GM19023 (cell line): ENCODE results near the gene ALCAM.

Source experiments
- ATAC-seq: cut with Tn5 transposase; IDR thresholded peaks from one replicate; pipeline ENCODE4 v1.9.1; 2021; ENCODE audit warnings: mild to moderate bottlenecking, moderate library complexity; ENCODE audit not compliant: unreplicated experiment

The ALCAM gene

DNA sequence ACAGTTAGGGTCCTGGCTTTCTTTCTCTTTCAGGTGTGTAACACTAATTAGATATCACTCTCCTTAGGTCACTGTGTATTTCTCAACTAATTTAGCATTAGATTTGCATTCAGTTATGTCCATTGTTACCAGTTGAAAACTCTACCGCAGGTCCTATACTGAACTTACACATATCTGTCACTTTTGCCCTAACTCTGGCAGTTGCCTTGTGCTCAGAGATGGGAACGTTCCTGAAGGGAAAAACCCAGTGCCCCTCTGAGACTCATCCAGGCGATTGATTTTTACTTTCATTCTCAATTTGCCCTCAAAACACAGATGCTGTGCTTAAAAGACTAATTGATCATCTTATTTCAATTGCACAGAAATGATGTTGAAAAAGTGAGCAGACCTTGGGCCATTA lies 249.1 kb downstream of the ALCAM start:
- no peak for ATAC-seq

DNA sequence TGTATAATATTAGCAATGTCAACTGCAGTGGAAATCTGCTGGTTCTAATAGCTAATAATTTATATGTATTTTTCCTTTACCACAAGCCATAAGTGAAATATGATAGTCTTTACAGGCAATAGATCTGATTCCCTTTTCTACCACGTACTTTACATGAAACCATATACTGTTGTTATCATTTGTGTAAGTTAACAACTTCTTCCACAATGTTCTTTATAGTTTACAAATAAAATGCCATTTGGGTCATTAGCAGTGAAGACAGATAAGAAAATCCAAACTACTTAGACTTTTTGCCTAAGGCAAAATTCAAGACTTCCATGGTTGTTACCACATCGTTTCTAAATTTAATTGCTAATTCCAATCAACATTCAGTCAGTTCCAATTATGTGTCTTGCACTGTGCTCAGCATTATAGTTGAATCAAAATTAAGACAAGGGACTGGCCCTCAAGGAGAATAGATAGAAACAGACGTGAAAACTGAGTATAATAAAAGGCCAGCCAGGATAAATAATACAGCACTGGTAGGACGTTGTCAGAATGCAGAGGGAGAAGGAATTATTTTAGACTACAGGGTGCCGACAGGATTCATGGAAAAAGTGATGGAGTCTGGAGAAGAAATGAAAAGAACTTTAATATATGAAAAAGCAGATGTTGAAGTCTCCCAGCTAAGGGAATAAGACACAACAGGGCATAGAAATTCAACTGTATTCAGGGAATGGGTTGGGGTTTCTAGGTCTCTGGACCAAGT lies 249.8 kb downstream of the ALCAM start:
- no peak for ATAC-seq

DNA sequence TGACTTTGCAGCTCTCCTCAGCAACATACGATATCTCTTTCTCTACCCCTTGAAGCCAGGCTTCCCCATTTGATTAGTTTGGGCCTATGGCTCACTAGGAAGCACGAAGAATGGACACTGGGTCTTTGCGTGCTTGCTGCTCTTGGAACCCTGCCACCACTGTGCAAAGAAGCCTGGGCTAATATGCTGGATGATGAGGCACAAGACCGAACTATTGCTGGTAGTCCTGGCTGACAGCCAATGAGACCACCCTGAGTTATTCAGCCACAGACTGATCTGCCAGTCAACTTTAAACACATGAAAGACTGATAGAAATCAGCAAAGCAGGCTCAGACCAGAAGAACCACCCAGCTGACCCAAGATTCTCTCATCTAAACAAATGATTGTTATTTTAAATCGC lies 251.8 kb downstream of the ALCAM start:
- ATAC-seq: no peak

DNA sequence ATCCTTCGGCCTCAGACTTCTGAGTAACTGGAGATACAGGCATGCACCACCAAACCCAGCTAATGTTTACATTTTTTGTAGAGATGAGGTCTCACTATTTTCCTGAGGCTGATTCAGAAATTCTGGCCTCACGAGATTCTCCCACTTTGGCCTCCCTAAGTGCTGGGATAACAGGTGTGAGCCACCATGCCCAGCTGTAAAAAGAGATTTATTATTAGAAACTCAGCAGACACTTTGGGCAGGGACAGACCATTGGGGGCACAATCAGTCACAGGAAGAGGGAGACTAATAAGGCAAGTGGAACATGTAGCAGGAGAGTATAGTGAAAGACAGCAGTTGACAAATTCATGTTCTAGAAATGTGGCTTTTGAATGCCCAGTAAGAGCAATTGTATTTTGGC lies 252.9 kb downstream of the ALCAM start:
- no peak for ATAC-seq

DNA sequence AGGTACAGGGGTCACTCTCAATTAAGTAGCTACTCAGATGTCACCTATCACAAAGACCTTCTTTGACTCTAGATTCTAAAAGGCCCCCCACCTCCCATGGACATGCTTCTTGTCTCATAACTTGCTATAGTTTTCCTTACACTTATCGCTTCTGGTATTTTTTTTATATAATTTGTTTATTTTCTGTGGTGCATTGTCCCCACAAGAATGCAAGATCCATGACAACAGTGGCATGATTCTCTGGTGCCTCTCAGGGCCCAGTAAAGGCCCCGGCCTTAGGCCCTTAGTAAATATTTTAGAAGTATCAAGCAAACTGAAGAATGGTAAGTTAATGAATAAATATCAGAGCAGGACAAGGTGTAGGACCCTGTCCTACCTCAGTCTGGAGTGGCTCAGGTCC lies 253.5 kb downstream of the ALCAM start:
- no peak for ATAC-seq

DNA sequence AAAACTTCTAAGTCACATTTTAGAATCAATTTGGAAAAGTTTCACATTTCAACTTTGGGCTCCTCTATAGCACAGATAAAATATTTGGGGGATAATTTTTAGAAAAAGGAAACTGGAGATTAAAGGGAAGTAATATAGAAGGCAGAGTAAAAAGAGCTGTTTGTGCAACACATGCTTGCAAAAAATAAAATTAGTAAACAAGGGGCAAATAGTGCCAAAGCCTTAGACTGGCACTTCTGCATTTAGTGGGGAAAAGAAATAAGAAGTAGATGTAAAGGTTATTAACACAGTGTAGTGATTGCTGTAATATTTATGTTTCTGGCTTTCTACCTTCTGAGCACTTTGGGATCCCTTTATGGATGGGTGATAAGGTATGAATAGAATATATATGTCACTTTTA lies 255.5 kb downstream of the ALCAM start:
- no peak for ATAC-seq
